ENCODE results near the gene SAP25.

Gene SAP25

GRCh38 chr7:100585511-100586265 is 12.0 kb upstream of the SAP25 start, which contains the start of gene LRCH4:
Gene LRCH4 (minus strand): TSS chr7:100586129. CDS start chr7:100586100, 29 bp downstream.
- no peak for DNase-seq (ENCODE audit: insufficient read length, low spot score)
- FAIRE-seq, result no peak
- peak; percentile 99 for TF ChIP-seq POLR2A (IDR thresholded peaks at IDR 0.05; ENCODE audit: low read depth, low read length)

DNA sequence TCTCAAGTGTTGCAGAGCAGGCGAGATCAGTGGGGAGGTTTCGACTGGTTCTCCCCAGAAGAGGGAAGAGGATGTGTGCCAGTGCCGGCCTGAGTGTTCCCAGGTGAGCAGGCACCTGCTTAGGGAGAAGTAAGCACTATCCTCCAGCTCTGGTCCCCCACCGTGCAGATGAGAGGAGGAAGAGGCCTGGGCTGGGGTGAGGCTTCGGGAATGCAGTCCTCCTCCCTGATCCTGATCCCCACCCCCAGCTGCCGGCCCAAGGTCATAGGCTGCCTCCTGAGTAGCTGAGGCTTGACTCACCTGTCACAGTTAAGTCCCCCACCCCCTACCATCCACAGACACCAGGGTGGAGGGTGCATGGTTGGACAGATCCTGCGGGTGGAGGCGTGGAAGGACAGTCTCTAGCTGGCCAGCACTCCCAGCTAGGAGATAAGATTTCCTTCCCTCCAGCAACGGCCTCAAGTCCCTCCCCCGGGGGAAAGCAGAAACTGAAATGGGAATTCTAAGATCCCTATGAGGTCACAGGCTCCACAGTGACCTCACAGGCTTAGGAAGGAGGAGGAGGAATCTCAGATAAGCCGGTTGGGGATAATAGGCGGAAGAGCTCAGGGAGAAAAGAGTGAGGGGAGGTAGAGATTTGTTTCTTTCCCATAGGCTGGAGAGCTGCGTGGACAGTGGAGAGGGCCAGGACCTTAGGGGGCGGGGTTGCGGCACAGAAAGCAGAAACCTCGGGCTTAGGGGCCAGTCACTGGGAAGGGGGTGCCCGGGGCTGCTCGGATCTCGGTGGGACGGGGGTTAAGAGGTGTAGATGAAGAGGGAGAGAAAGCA is 11.2 kb upstream of the SAP25 start:
- DNase-seq (ENCODE audit: insufficient read length, low spot score) (no peak), FAIRE-seq (no peak)
- TF ChIP-seq POLR2A (IDR thresholded peaks at IDR 0.05; ENCODE audit: low read depth, low read length), result no peak

GRCh38 chr7:100584054-100584682 is 10.5 kb upstream of the SAP25 start:
- FAIRE-seq, result no peak

DNA sequence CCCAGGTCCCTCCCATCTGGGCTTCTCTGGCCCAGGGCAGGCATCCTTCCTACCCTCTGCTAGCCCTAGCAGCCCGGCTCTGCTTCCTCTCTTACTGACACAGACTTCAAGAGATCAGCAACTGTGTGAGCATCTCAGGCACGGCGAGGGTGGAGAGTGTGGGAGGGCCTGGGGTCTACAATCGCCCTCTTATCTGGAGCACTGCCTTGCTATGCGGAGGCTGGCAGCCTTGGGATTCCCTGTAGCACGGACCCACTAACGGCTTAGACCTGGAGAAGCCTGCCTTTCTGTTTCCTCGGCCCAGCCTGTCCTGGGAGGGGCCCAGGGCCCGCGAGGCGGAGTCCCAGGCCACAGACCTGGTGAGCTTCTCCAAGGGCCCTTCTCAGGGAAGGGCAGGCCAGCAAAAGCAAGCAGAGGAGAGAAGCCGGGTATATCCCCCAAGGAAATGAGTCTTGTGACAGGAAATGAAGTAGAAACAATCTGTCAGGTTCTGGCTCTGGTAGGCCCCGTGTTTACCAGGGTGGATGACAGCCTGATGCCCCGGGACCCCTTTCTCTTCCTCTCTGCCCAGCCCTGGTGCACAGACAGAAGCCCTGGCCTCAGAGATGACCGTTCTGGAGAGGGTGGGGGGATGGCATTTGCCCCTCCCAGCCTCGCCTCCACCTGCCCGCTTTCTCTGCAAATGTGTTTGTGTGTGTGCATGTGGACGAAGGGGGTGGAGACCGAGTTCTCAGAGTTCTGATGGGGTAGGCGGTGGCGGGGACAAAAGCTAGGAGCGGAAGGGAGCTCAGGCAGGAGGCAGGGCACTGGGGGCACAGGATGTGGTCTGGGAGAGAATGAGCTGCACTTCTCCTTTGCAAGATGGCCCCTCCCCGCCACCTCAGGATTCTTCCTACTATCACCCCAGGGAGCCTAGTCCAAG is 9.7 kb upstream of the SAP25 start:
- FAIRE-seq (no peak), DNase-seq (ENCODE audit: insufficient read length, low spot score) (no peak)
- no peak for TF ChIP-seq POLR2A (IDR thresholded peaks at IDR 0.05; ENCODE audit: low read depth, low read length)

More at GRCh38 chr7:100584054-100584682, 10.5 kb upstream of the SAP25 start:
- no peak for TF ChIP-seq POLR2A (IDR thresholded peaks at IDR 0.05; ENCODE audit: low read depth, low read length)
- DNase-seq (ENCODE audit: insufficient read length, low spot score), result no peak

DNA sequence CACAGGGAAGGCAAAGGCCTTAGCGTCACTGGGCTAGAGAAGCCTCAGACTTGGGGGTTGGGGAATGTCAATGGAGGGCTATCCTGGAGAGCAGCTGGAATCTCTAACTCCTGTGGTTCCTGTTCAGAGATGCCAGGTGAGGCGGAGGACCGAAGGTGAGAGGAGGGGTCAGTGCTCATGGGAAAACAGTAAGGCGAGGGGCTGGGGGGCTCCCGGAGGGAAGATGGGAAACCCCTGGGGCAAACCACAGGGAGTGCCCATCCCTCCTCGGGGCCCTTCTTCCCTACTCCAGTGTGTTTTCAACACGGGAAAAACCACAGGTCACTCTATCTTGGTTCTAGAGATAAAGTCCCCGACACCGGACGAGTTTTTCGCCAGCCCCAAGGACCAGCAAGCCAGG is 8.9 kb upstream of the SAP25 start:
- TF ChIP-seq POLR2A (IDR thresholded peaks at IDR 0.05; ENCODE audit: low read depth, low read length), result no peak
- FAIRE-seq, result no peak

GRCh38 chr7:100582041-100582579 is 8.4 kb upstream of the SAP25 start:
- no peak for FAIRE-seq
- no peak for DNase-seq (ENCODE audit: insufficient read length, low spot score)
- TF ChIP-seq POLR2A (IDR thresholded peaks at IDR 0.05; ENCODE audit: low read depth, low read length), result no peak

More for the DNA sequence above, 8.9 kb upstream of the SAP25 start:
- DNase-seq (ENCODE audit: insufficient read length, low spot score), result no peak

GRCh38 chr7:100580466-100581283 is 7.0 kb upstream of the SAP25 start:
- TF ChIP-seq POLR2A (IDR thresholded peaks at IDR 0.05; ENCODE audit: low read depth, low read length), result no peak
- FAIRE-seq, result no peak
- DNase-seq (ENCODE audit: insufficient read length, low spot score), result no peak

DNA sequence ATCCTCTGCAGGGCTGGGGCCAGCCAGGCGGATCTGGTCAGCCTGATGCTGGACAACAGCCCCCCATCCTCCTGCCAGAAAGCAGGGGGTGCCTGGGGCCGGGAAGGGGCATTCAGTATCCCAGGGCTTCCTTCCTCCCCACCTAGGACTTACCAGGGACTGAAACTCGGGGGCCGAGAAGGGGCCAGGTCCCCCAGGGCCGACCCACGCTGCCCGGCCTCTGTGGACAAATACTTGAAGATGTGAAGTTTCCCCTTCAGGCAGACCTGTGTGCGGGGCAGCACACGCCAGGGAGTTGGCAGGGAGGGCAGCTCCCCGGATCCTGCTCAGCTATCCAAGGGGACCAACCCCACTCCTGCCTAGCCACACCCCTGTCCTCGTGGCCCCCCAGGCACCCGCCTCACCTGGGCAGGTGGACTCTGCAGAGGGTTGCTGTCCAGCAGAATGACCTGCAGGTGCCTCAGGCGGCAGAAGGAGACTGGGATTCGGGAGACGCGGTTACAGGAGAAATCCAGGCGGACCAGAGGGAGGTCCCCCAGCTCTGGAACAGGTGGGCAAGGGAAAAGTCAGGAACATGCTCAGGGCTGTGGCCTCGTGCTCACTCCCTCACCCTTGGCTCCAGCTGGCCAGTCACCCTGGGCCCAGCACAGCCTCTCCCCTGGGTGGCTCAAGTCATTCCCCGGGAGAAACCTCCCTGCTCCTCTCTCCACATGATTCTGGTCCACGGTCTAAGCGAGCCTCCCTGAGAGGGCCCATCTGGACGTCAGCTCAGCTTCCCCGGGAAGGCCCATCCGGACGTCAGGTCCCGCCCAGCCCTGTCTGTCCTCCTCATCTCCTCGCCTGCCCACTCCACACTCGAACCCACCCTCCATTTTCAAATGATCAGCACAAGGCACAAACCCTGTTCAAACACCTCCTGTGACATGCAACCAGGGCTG is 4.8 kb upstream of the SAP25 start:
- FAIRE-seq, result no peak
- no peak for DNase-seq (ENCODE audit: insufficient read length, low spot score)
- TF ChIP-seq POLR2A (IDR thresholded peaks at IDR 0.05; ENCODE audit: low read depth, low read length), result no peak

- no peak for TF ChIP-seq POLR2A (IDR thresholded peaks at IDR 0.05; ENCODE audit: low read depth, low read length)
- DNase-seq (ENCODE audit: insufficient read length, low spot score) (no peak), FAIRE-seq (no peak)
Observed at GRCh38 chr7:100577507-100577906, 3.8 kb upstream of the SAP25 start.

DNA sequence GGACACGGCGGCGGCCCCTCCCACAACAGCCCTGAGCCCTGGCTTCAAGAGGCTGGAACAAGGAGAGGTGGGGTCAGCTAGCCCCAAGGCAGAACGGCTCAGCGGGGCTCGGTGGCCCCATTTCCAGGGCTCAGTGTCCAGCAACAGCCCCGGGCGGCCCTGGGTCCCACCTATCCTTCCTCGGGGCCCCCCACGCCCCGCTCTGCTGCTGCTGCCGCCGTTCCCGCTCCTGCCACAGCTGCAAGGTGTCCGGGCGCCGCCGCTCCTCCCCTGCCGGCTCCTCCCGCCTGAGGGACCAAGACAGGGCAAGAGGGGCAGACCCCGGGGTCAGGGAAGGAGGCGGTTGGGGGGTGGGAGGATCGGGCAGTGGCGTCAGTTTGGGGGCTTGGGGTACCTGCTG is 3.4 kb upstream of the SAP25 start:
- DNase-seq (ENCODE audit: insufficient read length, low spot score) (no peak), FAIRE-seq (no peak)
- no peak for TF ChIP-seq POLR2A (IDR thresholded peaks at IDR 0.05; ENCODE audit: low read depth, low read length)

DNA sequence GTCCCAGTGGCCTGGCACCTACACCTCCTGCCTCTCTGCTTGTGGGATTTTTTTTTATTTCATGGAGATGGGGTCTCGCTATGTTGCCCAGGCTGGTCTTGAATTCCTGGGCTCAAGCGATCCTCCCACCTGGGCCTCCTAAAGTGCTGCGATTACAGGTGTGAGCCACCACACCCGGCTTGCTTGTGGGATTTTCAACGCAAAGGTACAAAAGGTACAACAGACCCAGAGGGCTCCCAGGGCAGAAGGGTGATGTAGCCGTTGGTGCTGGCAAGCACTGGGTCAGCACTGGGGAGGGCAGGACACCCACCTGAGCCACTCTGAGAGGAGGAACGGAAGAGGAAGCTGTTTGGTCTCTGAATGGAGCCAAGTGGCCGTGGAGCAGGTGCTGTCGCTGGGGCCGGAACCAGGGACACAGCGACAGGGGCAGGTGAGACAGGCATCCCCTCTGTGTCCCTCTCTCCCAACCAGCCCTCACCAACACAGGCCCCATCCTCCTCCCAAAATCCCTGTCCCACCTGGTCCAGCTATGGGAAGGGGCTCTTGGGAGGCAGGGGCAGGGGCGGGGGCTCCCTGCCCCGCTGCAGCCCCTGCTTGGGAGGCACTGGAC is 2.8 kb upstream of the SAP25 start:
- FAIRE-seq (no peak), DNase-seq (ENCODE audit: insufficient read length, low spot score) (no peak)
- no peak for TF ChIP-seq POLR2A (IDR thresholded peaks at IDR 0.05; ENCODE audit: low read depth, low read length)
